K562 (cell line): Measurements from ENCODE around the gene PAF1. TPM values are rescaled to one million over a fixed set of nuclear protein-coding genes. Genes with fewer than 3 reads are reported as not detected.

Source experiments
- ATAC-seq: fragments of 200-7000 bp; cut with Tn5 transposase; 3 replicates; pipeline ENCODE4 v1.9.1; 2020; ENCODE audit warnings: moderate library complexity
- BruUV-seq: library from RNA; stranded (reverse); fragments of 400-500 nt; replicated peaks from 2 replicates; lab custom pipeline; 2021; lab: Mats Ljungman, UMichigan
- CTCF ChIA-PET: fragments of 300-600 bp; formaldehyde crosslinking; extraction: SDS; loops from one replicate; lab custom pipeline; 2021; ENCODE audit warnings: low intra/inter-chr PET ratio; lab: Yijun Ruan, JAX
- POLR2A ChIA-PET: fragments of 300-600, 350-650 bp; sonication (Branson Sonifier 250); formaldehyde crosslinking; extraction: SDS; loops from one replicate; lab custom pipeline; 2021; ENCODE audit warnings: antibody characterized with exemption, inconsistent platforms; lab: Yijun Ruan, JAX
- DNase-seq, 4 experiments: peaks; one replicate each; pipeline versions ENCODE4 v3.0.0 to v3.0.0-alpha.2; 2011 to 2018; ENCODE audit warnings: low spot score in 3 of 4, mixed read lengths in 3 of 4; ENCODE audit errors: extremely low read depth in 1 of 4
- FAIRE-seq: peaks from 2 replicates; lab custom pipeline; 2011; peaks lifted over from hg19 to GRCh38; lab: Jason Lieb, UNC
- H2AFZ ChIP-seq: 2 replicates; pipeline ENCODE4 v1.6.0; 2011; ENCODE audit warnings: low read depth, low read length, control low read depth, inconsistent platforms
- H3K27ac ChIP-seq: fragments of 200-600 bp; 3 replicates; pipeline ENCODE4 v1.8.0; 2011; ENCODE audit warnings: low read depth, mild to moderate bottlenecking, control low read depth, inconsistent platforms, low read length, moderate library complexity, mixed read lengths; ENCODE audit errors: extremely low read depth
- H3K27me3 ChIP-seq, 2 experiments: fragments of 300-600 bp in 1 of 2; 2 replicates in 1 of 2; 3 replicates in 1 of 2; pipeline versions ENCODE4 v1.6.0 to v1.8.0; 2011; ENCODE audit warnings: inconsistent platforms in 2 of 2, low read length in 2 of 2, mild to moderate bottlenecking in 1 of 2, mixed read lengths in 1 of 2, moderate library complexity in 1 of 2; ENCODE audit not compliant: control insufficient read depth in 2 of 2, insufficient read depth in 2 of 2
- H3K36me3 ChIP-seq: fragments of 300-600 bp; 3 replicates; pipeline ENCODE4 v1.8.0; 2011; ENCODE audit warnings: mild to moderate bottlenecking, low read length, inconsistent platforms; ENCODE audit not compliant: control insufficient read depth, insufficient read depth
- H3K4me1 ChIP-seq, 2 experiments: fragments of 200-600 bp in 1 of 2; replicated peaks in 1 of 2; 2 replicates in 1 of 2; 3 replicates in 1 of 2; pipeline versions ENCODE4 v1.5.1 to v1.8.0; 2011; ENCODE audit warnings: inconsistent platforms in 2 of 2, low read length in 2 of 2, mild to moderate bottlenecking in 1 of 2, mixed read lengths in 1 of 2, moderate library complexity in 1 of 2; ENCODE audit not compliant: control insufficient read depth in 2 of 2, insufficient read depth in 2 of 2
- H3K4me2 ChIP-seq: 2 replicates; pipeline ENCODE4 v1.6.1; 2011; ENCODE audit warnings: low read length, control low read depth, inconsistent platforms, mixed read lengths; ENCODE audit not compliant: insufficient read depth
- H3K4me3 ChIP-seq: fragments of 200-600 bp; sonication (generic), shearing (Covaris generic); 2 replicates; pipeline ENCODE4 v1.5.1; 2016; ENCODE audit warnings: control low read depth, inconsistent platforms
- H3K79me2 ChIP-seq: fragments of 200-600 bp; 3 replicates; pipeline ENCODE4 v1.8.0; 2011; ENCODE audit warnings: low read length, inconsistent platforms; ENCODE audit not compliant: control insufficient read depth, insufficient read depth
- H3K9ac ChIP-seq, 2 experiments: 2 replicates each; pipeline versions ENCODE4 v1.6.0 to v1.6.1; 2011; ENCODE audit warnings: low read depth in 2 of 2, low read length in 2 of 2, control low read depth in 1 of 2, inconsistent platforms in 1 of 2, mild to moderate bottlenecking in 1 of 2, mixed read lengths in 1 of 2; ENCODE audit not compliant: insufficient read depth in 1 of 2
- H3K9me1 ChIP-seq: one replicate; pipeline ENCODE4 v1.6.0; 2011; ENCODE audit warnings: inconsistent platforms, mild to moderate bottlenecking, low read length, moderate library complexity; ENCODE audit not compliant: control insufficient read depth, insufficient read depth
- H3K9me3 ChIP-seq: replicated peaks from 2 replicates; pipeline ENCODE4 v1.5.1; 2011; ENCODE audit warnings: low read depth, low read length, inconsistent platforms; ENCODE audit not compliant: control insufficient read depth, insufficient read depth
- H4K20me1 ChIP-seq: replicated peaks from 2 replicates; pipeline ENCODE4 v1.6.1; 2011; ENCODE audit warnings: low read length, inconsistent platforms, mixed read lengths; ENCODE audit not compliant: control insufficient read depth, insufficient read depth
- KHSRP ChIP-seq: fragments of 450-650 bp; IDR thresholded peaks from 2 replicates; pipeline ENCODE4 v1.6.1; 2017
- LEF1 ChIP-seq: fragments of 450-650 bp; IDR thresholded peaks from 2 replicates; pipeline ENCODE4 v1.6.1; 2016; ENCODE audit warnings: mild to moderate bottlenecking
- MBD2 ChIP-seq: sonication (generic); IDR thresholded peaks from 2 replicates; pipeline ENCODE4 v1.6.1; 2016; ENCODE audit warnings: low read depth, borderline replicate concordance
- PHB ChIP-seq: fragments of 250-450 bp; sonication (Bioruptor Pico); IDR thresholded peaks from 2 replicates; pipeline ENCODE4 v1.5.0; 2021
- SMARCE1 ChIP-seq: fragments of 450-650 bp; IDR thresholded peaks from 2 replicates; pipeline ENCODE4 v1.7.1; 2016; ENCODE audit warnings: mild to moderate bottlenecking
- TCF7 ChIP-seq: sonication (generic); IDR thresholded peaks from 2 replicates; pipeline ENCODE4 v1.6.1; 2016; ENCODE audit warnings: antibody characterized with exemption, borderline replicate concordance
- TSC22D4 ChIP-seq: fragments of 450-650 bp; IDR thresholded peaks from 2 replicates; pipeline ENCODE4 v1.6.1; 2016; ENCODE audit warnings: missing genetic modification characterization, missing biosample characterization, control low read depth
- ZMIZ1 ChIP-seq, 2 experiments: fragments of 150-350 bp in 1 of 2; IDR thresholded peaks; 2 replicates each; pipeline ENCODE4 v1.6.1; 2012 to 2016; ENCODE audit warnings: low read depth in 2 of 2, low read length in 2 of 2, mild to moderate bottlenecking in 1 of 2, moderate library complexity in 1 of 2
- ZNF146 ChIP-seq: IDR thresholded peaks from one replicate; pipeline ENCODE4 v1.6.1; 2018; ENCODE audit warnings: missing compliant biosample characterization; ENCODE audit not compliant: unreplicated experiment
- WGBS: fragments of 100-300 bp; shearing (Covaris generic); methylation state at CpG from one replicate; pipeline ENCODE4 v1.1.6; 2016; ENCODE audit warnings: low coverage, mixed read lengths; ENCODE audit not compliant: insufficient coverage; ENCODE audit errors: missing lambda C conversion rate; 5-methylcytosine and 5-hydroxymethylcytosine counted together
- in situ Hi-C: fragments of 300-500 bp; cut with MboI; formaldehyde crosslinking; loops from 4 replicates; pipeline ENCODE4 v1.15.0; 2018; ENCODE audit warnings: inconsistent platforms, mixed read lengths
- intact Hi-C: fragments of 100-400 bp; cut with micrococcal nuclease; formaldehyde crosslinking; loops from 2 replicates; pipeline ENCODE4 v1.14.2; 2022
- polyA plus RNA-seq, 8 experiments: library from polyadenylated mRNA; depleted of rRNA in 4 of 8; stranded (reverse) in 5 of 8; unstranded in 3 of 8; fragments of >200 nt; fragmentation: Nextera tagmentation in 2 of 8; fragmentation: Illumina TruSeq in 1 of 8; extraction: Ambion mirVana in 2 of 8; extraction: Trizol in 1 of 8; gene quantifications; 2 replicates each; pipeline versions ENCODE4 v1.2.1 to v1.2.3, GENCODE V29; 2011 to 2014; ENCODE audit warnings: inconsistent platforms in 1 of 8, missing spikeins in 1 of 8
- total RNA-seq, 7 experiments: library from RNA; depleted of rRNA in 6 of 7; stranded (reverse); fragments of >200 nt in 6 of 7; fragmentation: Illumina TruSeq in 2 of 7; extraction: Trizol in 2 of 7; gene quantifications; 2 replicates each; pipeline versions ENCODE4 v1.2.1 to v1.2.3, GENCODE V29; 2011 to 2021; ENCODE audit warnings: low replicate concordance in 1 of 7

Gene PAF1
- total and polyA plus RNA-seq, 9 of the 15 experiments (the other 6 are each of a cell fraction or from before 2014, with no cell fraction given), result 1.5 to 45.0 (median 33.8) TPM

DNA sequence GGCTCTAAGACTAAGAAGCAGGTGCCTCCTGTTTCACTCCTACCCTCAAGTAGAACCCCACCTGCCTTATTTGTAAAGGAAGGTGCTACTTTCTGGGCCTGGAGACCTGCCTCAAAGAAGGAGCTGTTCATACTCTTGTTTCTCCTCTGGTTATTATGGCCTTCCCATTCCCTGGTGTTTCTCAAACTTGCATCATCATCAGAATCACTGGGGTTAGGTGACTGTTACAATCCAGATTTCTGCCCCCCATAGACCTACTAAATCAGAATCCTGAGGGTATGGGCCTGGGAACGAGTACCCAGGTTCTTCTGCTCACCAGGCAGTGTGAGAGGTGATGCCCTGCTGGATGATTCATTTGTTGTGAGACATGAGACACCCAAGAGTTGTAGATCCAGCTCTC is 30.3 kb downstream of the PAF1 start (continued):
- no peak for TF ChIP-seq ZMIZ1 (IDR thresholded peaks at IDR 0.05; ENCODE audit: low read depth in 2 of 2, low read length in 2 of 2)
- TF ChIP-seq KHSRP, result no peak
- TF ChIP-seq PHB (CRISPR knock-in tag), result no peak

DNA sequence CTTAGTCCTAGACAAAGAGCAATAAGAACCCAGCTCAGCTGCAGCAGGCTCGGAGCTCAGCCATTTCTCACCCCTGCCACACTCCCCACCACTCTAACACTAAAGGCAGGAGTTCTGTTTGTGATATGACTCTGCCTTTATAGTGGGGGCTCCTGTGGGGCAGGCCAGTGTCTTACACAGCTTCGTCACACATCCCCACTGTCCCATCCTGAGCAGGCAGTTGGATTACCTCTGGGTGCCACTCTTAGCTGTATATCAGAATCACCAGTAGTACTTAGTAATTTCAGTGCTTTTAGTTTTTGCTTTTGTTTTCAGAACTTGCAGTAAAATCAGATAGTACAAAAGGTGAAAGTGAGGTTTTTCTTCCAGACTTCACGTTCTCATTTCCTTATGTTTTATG is 31.9 kb downstream of the PAF1 start:
- H3K9me1 ChIP-seq, result no peaks in the 10 kb centered on the region
- POLR2A ChIA-PET, result no interaction called here
- in situ Hi-C loops, result no loop called here
- TF ChIP-seq TCF7 (no peak), SMARCE1 (no peak), TSC22D4 (tag) (no peak), MBD2 (no peak), LEF1 (no peak), ZNF146 (no peak)

More for the DNA sequence above, 31.9 kb downstream of the PAF1 start:
- Histone ChIP-seq H3K9ac (peak overlapping the region in 1 of 2 experiments; percentile 74; a peak in 1 of 4 replicates), H3K27me3 (no peaks in the 10 kb centered on the region), H3K9me3 (no peaks in the 10 kb centered on the region), H2AFZ (no peak overlapping the region), H3K4me2 (no peak overlapping the region), H3K36me3 (peaks cover 93% of the 10 kb centered on the region), H3K4me1 (peaks cover 11 to 23% of the 10 kb centered on the region in 2 experiments), H3K4me3 (no peak overlapping the region), H4K20me1 (peaks cover 3% of the 10 kb centered on the region; the same call in 1 of the 2 replicates), H3K27ac (peak overlapping the region; percentile 3; the same call in 1 of the 3 replicates), H3K79me2 (peaks cover 38% of the 10 kb centered on the region)
- intact Hi-C loops, result no loop called here
- CTCF ChIA-PET, result no interaction called here
- FAIRE-seq, result no peak
- no TSS peak for BruUV-seq
- no peak for DNase-seq
- 74% methylated on average over 3 of the region's 3 CpGs for WGBS
- ATAC-seq, result no peak
